WTC11 (cell line): Measurements from ENCODE around the gene CLEC16A. TPM values are rescaled to one million over a fixed set of nuclear protein-coding genes. Genes with fewer than 3 reads are reported as not detected.

ENCODE experiments used
- ATAC-seq: fragments of 200-7000 bp; cut with Tn5 transposase; 2 replicates; pipeline ENCODE4 v1.10.0; 2021; ENCODE audit warnings: mild to moderate bottlenecking, moderate library complexity
- CTCF ChIA-PET: fragments of 300-600 bp; sonication (Branson Sonifier 250); formaldehyde crosslinking; loops from one replicate; lab custom pipeline; 2021; ENCODE audit warnings: antibody characterized with exemption; lab: Charles Lee
- POLR2A ChIA-PET: fragments of 350-600 bp; sonication (Branson Sonifier 250); formaldehyde crosslinking; loops from one replicate; lab custom pipeline; 2021; ENCODE audit warnings: antibody characterized with exemption; lab: Charles Lee
- DNase-seq: peaks from one replicate; pipeline ENCODE4 v3.0.0; 2021; ENCODE audit warnings: low spot score
- H3K27ac Mint-ChIP-seq: 2 replicates; pipeline ENCODE4 v1.8.0; 2021; ENCODE audit warnings: mixed read lengths
- H3K27me3 Mint-ChIP-seq: 2 replicates; pipeline ENCODE4 v1.8.0; 2021; ENCODE audit warnings: low read depth, mild to moderate bottlenecking, moderate library complexity, mixed read lengths
- H3K36me3 Mint-ChIP-seq: 2 replicates; pipeline ENCODE4 v1.8.0; 2021; ENCODE audit warnings: mixed read lengths
- H3K4me1 Mint-ChIP-seq: 2 replicates; pipeline ENCODE4 v1.8.0; 2022; ENCODE audit warnings: mixed read lengths
- H3K4me3 Mint-ChIP-seq: 2 replicates; pipeline ENCODE4 v1.8.0; 2021; ENCODE audit warnings: mild to moderate bottlenecking, moderate library complexity, mixed read lengths
- H3K9me3 Mint-ChIP-seq: 2 replicates; pipeline ENCODE4 v1.8.0; 2021; ENCODE audit warnings: mixed read lengths
- CBFB ChIP-seq: sonication (generic); formaldehyde crosslinking; IDR thresholded peaks from 2 replicates; pipeline ENCODE4 v1.8.1; 2022; ENCODE audit warnings: mild to moderate bottlenecking, low read depth, missing genetic modification reagents
- ELF4 ChIP-seq: sonication (generic); formaldehyde crosslinking; IDR thresholded peaks from 2 replicates; pipeline ENCODE4 v1.8.1; 2022; ENCODE audit warnings: low read depth, mild to moderate bottlenecking, moderate library complexity, missing genetic modification reagents
- FOXK1 ChIP-seq: sonication (generic); formaldehyde crosslinking; IDR thresholded peaks from 2 replicates; pipeline ENCODE4 v1.8.0; 2022; ENCODE audit warnings: mild to moderate bottlenecking, moderate library complexity, missing genetic modification reagents
- GABPB1 ChIP-seq: sonication (generic); formaldehyde crosslinking; IDR thresholded peaks from 2 replicates; pipeline ENCODE4 v1.8.1; 2023; ENCODE audit warnings: mild to moderate bottlenecking, missing genetic modification reagents
- KAT7 ChIP-seq: sonication (generic); formaldehyde crosslinking; IDR thresholded peaks from 2 replicates; pipeline ENCODE4 v1.8.1; 2023; ENCODE audit warnings: missing genetic modification reagents, mild to moderate bottlenecking, borderline replicate concordance
- MYBL2 ChIP-seq: sonication (generic); formaldehyde crosslinking; IDR thresholded peaks from 2 replicates; pipeline ENCODE4 v1.8.1; 2023; ENCODE audit warnings: mild to moderate bottlenecking, moderate library complexity, missing genetic modification reagents
- NFYB ChIP-seq: sonication (generic); formaldehyde crosslinking; conservative IDR thresholded peaks from 2 replicates; pipeline ENCODE4 v1.8.0; 2022; ENCODE audit warnings: low read depth, missing genetic modification reagents
- NR3C1 ChIP-seq: sonication (generic); formaldehyde crosslinking; conservative IDR thresholded peaks from 2 replicates; pipeline ENCODE4 v1.8.1; 2023; ENCODE audit warnings: low read depth, mild to moderate bottlenecking, missing genetic modification reagents
- SMAD3 ChIP-seq: sonication (generic); formaldehyde crosslinking; IDR thresholded peaks from 2 replicates; pipeline ENCODE4 v1.8.0; 2022; ENCODE audit warnings: missing genetic modification reagents, mild to moderate bottlenecking, borderline replicate concordance
- SMAD4 ChIP-seq: sonication (generic); formaldehyde crosslinking; IDR thresholded peaks from 2 replicates; pipeline ENCODE4 v1.8.0; 2022; ENCODE audit warnings: mild to moderate bottlenecking, missing genetic modification reagents
- SP1 ChIP-seq: sonication (generic); formaldehyde crosslinking; conservative IDR thresholded peaks from 2 replicates; pipeline ENCODE4 v1.8.1; 2022; ENCODE audit warnings: missing genetic modification reagents
- STAT6 ChIP-seq: sonication (generic); formaldehyde crosslinking; conservative IDR thresholded peaks from 2 replicates; pipeline ENCODE4 v1.8.1; 2023; ENCODE audit warnings: mild to moderate bottlenecking, low read depth, missing genetic modification reagents, moderate library complexity
- TEAD4 ChIP-seq: sonication (generic); formaldehyde crosslinking; IDR thresholded peaks from 2 replicates; pipeline ENCODE4 v1.8.0; 2022; ENCODE audit warnings: mild to moderate bottlenecking, missing genetic modification reagents
- ZMAT4 ChIP-seq: fragments of 250-450 bp; sonication (Bioruptor Pico); IDR thresholded peaks from 2 replicates; pipeline ENCODE4 v1.9.0; 2021; ENCODE audit warnings: mild to moderate bottlenecking
- ZNF121 ChIP-seq: sonication (generic); formaldehyde crosslinking; IDR thresholded peaks from 2 replicates; pipeline ENCODE4 v1.8.0; 2023; ENCODE audit warnings: missing genetic modification reagents
- ZNF138 ChIP-seq: sonication (generic); formaldehyde crosslinking; conservative IDR thresholded peaks from 2 replicates; pipeline ENCODE4 v1.8.1; 2022; ENCODE audit warnings: mild to moderate bottlenecking, moderate library complexity, missing genetic modification reagents
- total RNA-seq: library from RNA; stranded (reverse); gene quantifications from 3 replicates; pipeline ENCODE4 v1.2.3, GENCODE V29; 2021
- TF ChIP-seq, protein P1 (sequence below): sonication (generic); formaldehyde crosslinking; IDR thresholded peaks from 2 replicates; pipeline ENCODE4 v1.8.1; 2023; ENCODE audit warnings: mild to moderate bottlenecking, missing genetic modification reagents
- TF ChIP-seq, protein P2 (sequence below): fragments of 250-450 bp; sonication (Bioruptor Pico); IDR thresholded peaks from 2 replicates; pipeline ENCODE4 v1.9.0; 2021; ENCODE audit warnings: mild to moderate bottlenecking, borderline replicate concordance
- TF ChIP-seq, protein P3 (sequence below): sonication (generic); formaldehyde crosslinking; IDR thresholded peaks from 2 replicates; pipeline ENCODE4 v1.8.0; 2022; ENCODE audit warnings: mild to moderate bottlenecking, missing genetic modification reagents
- TF ChIP-seq, protein P4 (sequence below): sonication (generic); formaldehyde crosslinking; IDR thresholded peaks from 2 replicates; pipeline ENCODE4 v1.8.0; 2022; ENCODE audit warnings: mild to moderate bottlenecking, missing genetic modification reagents

The CLEC16A gene
- total RNA-seq, 1 experiment from 2014 or later, result 14.4 TPM

DNA sequence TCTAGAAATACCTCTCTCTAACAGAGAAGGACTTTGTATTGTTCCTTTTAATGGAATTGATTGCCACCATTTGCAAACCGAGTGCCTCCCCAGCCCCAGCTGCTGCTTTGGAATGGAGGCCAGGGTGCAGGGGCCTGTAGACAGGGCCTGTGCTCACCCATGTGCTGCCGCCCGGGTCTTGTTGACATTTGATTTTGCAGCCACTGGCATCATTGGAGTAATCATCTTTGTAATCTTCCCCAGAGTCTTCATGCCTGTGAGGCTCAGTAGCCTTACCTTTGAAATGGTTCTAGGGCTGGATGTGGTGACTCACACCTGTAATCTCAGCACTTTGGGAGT lies 119.8 kb downstream of the CLEC16A start:
- TF ChIP-seq ELF4 (CRISPR knock-in tag) (no peak), MYBL2 (CRISPR knock-in tag) (no peak), KAT7 (no peak)
- DNase-seq (no peak), ATAC-seq (no peak)
- Mint-ChIP-seq H3K27ac (no peak overlapping the region; the same call in 1 of the 2 replicates), H3K36me3 (no peaks in the 10 kb centered on the region), H3K4me1 (peaks cover 8% of the 10 kb centered on the region), H3K9me3 (no peaks in the 10 kb centered on the region), H3K4me3 (no peak overlapping the region), H3K27me3 (no peaks in the 10 kb centered on the region)
- POLR2A ChIA-PET, result no interaction called here
- CTCF ChIA-PET, result interaction anchor here (0.6 kb wide), 1 partner anchor 111 kb away, joined by 3 read pairs; no protein-coding TSS in a partner anchor

DNA sequence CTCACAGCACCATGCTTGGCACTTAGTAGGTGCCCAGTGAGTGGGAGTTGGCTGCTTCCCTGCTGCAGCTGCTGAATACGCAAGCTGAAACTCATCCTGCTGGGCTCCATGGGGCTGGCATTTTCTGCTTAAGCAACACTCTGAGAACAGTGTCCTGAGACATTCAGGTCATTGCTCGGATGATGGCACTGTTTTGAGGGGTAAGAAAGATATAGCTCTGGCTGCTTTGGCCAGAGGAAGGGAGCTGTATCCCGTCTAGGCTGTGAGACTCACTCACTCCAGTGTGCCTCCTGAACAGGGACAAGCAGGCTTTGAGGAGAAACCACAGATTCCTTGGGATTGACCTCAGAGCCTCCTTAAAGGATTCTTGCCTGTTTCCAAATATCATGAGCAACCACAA lies 120.5 kb downstream of the CLEC16A start:
- no peak overlapping the region for H3K4me3 Mint-ChIP-seq
- POLR2A ChIA-PET, result interaction anchor here (1.0 kb wide), 1 partner anchor 97 kb away, joined by 3 read pairs; no protein-coding TSS in a partner anchor
- H3K36me3 Mint-ChIP-seq, result no peaks in the 10 kb centered on the region
- no peak for ATAC-seq
- no peak overlapping the region for H3K27ac Mint-ChIP-seq
- CTCF ChIA-PET, result interaction anchor here (0.8 kb wide), 1 partner anchor 10 kb away, joined by 3 read pairs; no protein-coding TSS in a partner anchor
- H3K4me1 Mint-ChIP-seq, result peaks cover 8% of the 10 kb centered on the region
- TF ChIP-seq NFYB (CRISPR knock-in tag) (no peak), NR3C1 (no peak), SP1 (CRISPR knock-in tag) (no peak), SMAD4 (CRISPR knock-in tag) (no peak), ZNF138 (CRISPR knock-in tag) (no peak), ZNF121 (CRISPR knock-in tag) (no peak), CBFB (CRISPR knock-in tag) (no peak), SMAD3 (CRISPR knock-in tag) (no peak), TEAD4 (CRISPR knock-in tag) (no peak), GABPB1 (CRISPR knock-in tag) (no peak), ZMAT4 (CRISPR knock-in tag) (no peak), FOXK1 (no peak), STAT6 (no peak)
- TF ChIP-seq, protein P1, sequence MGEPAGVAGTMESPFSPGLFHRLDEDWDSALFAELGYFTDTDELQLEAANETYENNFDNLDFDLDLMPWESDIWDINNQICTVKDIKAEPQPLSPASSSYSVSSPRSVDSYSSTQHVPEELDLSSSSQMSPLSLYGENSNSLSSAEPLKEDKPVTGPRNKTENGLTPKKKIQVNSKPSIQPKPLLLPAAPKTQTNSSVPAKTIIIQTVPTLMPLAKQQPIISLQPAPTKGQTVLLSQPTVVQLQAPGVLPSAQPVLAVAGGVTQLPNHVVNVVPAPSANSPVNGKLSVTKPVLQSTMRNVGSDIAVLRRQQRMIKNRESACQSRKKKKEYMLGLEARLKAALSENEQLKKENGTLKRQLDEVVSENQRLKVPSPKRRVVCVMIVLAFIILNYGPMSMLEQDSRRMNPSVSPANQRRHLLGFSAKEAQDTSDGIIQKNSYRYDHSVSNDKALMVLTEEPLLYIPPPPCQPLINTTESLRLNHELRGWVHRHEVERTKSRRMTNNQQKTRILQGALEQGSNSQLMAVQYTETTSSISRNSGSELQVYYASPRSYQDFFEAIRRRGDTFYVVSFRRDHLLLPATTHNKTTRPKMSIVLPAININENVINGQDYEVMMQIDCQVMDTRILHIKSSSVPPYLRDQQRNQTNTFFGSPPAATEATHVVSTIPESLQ (CRISPR knock-in tag), result no peak
- TF ChIP-seq, protein P2, sequence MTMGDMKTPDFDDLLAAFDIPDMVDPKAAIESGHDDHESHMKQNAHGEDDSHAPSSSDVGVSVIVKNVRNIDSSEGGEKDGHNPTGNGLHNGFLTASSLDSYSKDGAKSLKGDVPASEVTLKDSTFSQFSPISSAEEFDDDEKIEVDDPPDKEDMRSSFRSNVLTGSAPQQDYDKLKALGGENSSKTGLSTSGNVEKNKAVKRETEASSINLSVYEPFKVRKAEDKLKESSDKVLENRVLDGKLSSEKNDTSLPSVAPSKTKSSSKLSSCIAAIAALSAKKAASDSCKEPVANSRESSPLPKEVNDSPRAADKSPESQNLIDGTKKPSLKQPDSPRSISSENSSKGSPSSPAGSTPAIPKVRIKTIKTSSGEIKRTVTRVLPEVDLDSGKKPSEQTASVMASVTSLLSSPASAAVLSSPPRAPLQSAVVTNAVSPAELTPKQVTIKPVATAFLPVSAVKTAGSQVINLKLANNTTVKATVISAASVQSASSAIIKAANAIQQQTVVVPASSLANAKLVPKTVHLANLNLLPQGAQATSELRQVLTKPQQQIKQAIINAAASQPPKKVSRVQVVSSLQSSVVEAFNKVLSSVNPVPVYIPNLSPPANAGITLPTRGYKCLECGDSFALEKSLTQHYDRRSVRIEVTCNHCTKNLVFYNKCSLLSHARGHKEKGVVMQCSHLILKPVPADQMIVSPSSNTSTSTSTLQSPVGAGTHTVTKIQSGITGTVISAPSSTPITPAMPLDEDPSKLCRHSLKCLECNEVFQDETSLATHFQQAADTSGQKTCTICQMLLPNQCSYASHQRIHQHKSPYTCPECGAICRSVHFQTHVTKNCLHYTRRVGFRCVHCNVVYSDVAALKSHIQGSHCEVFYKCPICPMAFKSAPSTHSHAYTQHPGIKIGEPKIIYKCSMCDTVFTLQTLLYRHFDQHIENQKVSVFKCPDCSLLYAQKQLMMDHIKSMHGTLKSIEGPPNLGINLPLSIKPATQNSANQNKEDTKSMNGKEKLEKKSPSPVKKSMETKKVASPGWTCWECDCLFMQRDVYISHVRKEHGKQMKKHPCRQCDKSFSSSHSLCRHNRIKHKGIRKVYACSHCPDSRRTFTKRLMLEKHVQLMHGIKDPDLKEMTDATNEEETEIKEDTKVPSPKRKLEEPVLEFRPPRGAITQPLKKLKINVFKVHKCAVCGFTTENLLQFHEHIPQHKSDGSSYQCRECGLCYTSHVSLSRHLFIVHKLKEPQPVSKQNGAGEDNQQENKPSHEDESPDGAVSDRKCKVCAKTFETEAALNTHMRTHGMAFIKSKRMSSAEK (CRISPR knock-in tag), result no peak
- TF ChIP-seq, protein P3, sequence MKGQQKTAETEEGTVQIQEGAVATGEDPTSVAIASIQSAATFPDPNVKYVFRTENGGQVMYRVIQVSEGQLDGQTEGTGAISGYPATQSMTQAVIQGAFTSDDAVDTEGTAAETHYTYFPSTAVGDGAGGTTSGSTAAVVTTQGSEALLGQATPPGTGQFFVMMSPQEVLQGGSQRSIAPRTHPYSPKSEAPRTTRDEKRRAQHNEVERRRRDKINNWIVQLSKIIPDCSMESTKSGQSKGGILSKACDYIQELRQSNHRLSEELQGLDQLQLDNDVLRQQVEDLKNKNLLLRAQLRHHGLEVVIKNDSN, result no peak
- TF ChIP-seq, protein P4, sequence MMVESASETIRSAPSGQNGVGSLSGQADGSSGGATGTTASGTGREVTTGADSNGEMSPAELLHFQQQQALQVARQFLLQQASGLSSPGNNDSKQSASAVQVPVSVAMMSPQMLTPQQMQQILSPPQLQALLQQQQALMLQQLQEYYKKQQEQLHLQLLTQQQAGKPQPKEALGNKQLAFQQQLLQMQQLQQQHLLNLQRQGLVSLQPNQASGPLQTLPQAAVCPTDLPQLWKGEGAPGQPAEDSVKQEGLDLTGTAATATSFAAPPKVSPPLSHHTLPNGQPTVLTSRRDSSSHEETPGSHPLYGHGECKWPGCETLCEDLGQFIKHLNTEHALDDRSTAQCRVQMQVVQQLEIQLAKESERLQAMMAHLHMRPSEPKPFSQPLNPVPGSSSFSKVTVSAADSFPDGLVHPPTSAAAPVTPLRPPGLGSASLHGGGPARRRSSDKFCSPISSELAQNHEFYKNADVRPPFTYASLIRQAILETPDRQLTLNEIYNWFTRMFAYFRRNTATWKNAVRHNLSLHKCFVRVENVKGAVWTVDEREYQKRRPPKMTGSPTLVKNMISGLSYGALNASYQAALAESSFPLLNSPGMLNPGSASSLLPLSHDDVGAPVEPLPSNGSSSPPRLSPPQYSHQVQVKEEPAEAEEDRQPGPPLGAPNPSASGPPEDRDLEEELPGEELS (CRISPR knock-in tag), result no peak
- H3K9me3 Mint-ChIP-seq, result no peaks in the 10 kb centered on the region
- H3K27me3 Mint-ChIP-seq, result no peaks in the 10 kb centered on the region
- no peak for DNase-seq
